ENCODE measurements around the gene SHISA6. TPM values are rescaled to one million over a fixed set of nuclear protein-coding genes. Genes with fewer than 3 reads are reported as not detected.
"Not testable (repeated sequence)": the region's sequence is repeated elsewhere in the genome, so short reads cannot be mapped to it uniquely, and the experiment has no call there.

The SHISA6 gene
- polyA plus RNA-seq, 1 donor, result 8.9 TPM

- no peak for DNase-seq (ENCODE audit: low read depth)
Measured at GRCh38 chr17:11303773-11304394, 62.9 kb downstream of the SHISA6 start.

- DNase-seq (ENCODE audit: low read depth), result no peak
Measured at GRCh38 chr17:11304568-11304967, 63.6 kb downstream of the SHISA6 start.

GRCh38 chr17:11305524-11305923 lies 64.5 kb downstream of the SHISA6 start:
- no peak for DNase-seq (ENCODE audit: low read depth)

GRCh38 chr17:11308531-11308930 lies 67.5 kb downstream of the SHISA6 start:
- DNase-seq (ENCODE audit: low read depth), result no peak

GRCh38 chr17:11309033-11309432 lies 68.0 kb downstream of the SHISA6 start:
- no peak for DNase-seq (ENCODE audit: low read depth)

- DNase-seq (ENCODE audit: low read depth), result no peak
Measured at GRCh38 chr17:11309850-11310249, 68.8 kb downstream of the SHISA6 start.

GRCh38 chr17:11316451-11316850 lies 75.4 kb downstream of the SHISA6 start:
- DNase-seq (ENCODE audit: low read depth), result not testable (repeated sequence)

- DNase-seq (ENCODE audit: low read depth), result no peak
Measured at GRCh38 chr17:11318207-11318606, 77.2 kb downstream of the SHISA6 start.

GRCh38 chr17:11319894-11320293 lies 78.9 kb downstream of the SHISA6 start:
- no peak for DNase-seq (ENCODE audit: low read depth)

- DNase-seq (ENCODE audit: low read depth), result no peak
Measured at GRCh38 chr17:11324021-11324420, 83.0 kb downstream of the SHISA6 start.

- DNase-seq (ENCODE audit: low read depth), result no peak
Measured at GRCh38 chr17:11324846-11325420, 83.9 kb downstream of the SHISA6 start.

GRCh38 chr17:11326492-11326891 lies 85.5 kb downstream of the SHISA6 start:
- no peak for DNase-seq (ENCODE audit: low read depth)

- no peak for DNase-seq (ENCODE audit: low read depth)
Measured at GRCh38 chr17:11328770-11329169, 87.8 kb downstream of the SHISA6 start.

- DNase-seq (ENCODE audit: low read depth), result no peak
Measured at GRCh38 chr17:11330006-11330405, 89.0 kb downstream of the SHISA6 start.

GRCh38 chr17:11330826-11331225 lies 89.8 kb downstream of the SHISA6 start:
- peak; percentile 80 for DNase-seq (ENCODE audit: low read depth)

- DNase-seq (ENCODE audit: low read depth), result no peak
Measured at GRCh38 chr17:11331547-11332513, 90.8 kb downstream of the SHISA6 start.

GRCh38 chr17:11332706-11333105 lies 91.7 kb downstream of the SHISA6 start:
- DNase-seq (ENCODE audit: low read depth), result no peak

GRCh38 chr17:11334493-11334892 lies 93.5 kb downstream of the SHISA6 start:
- DNase-seq (ENCODE audit: low read depth), result no peak

GRCh38 chr17:11336290-11336689 lies 95.3 kb downstream of the SHISA6 start:
- DNase-seq (ENCODE audit: low read depth), result no peak

GRCh38 chr17:11340803-11341202 lies 99.8 kb downstream of the SHISA6 start:
- DNase-seq (ENCODE audit: low read depth), result no peak

- DNase-seq (ENCODE audit: low read depth), result no peak
Measured at GRCh38 chr17:11342138-11342537, 101.1 kb downstream of the SHISA6 start.

GRCh38 chr17:11349106-11349505 lies 108.1 kb downstream of the SHISA6 start:
- no peak for DNase-seq (ENCODE audit: low read depth)

GRCh38 chr17:11351479-11351878 lies 110.5 kb downstream of the SHISA6 start:
- no peak for DNase-seq (ENCODE audit: low read depth)
